Right lobe of liver (tissue), 4 donors: ENCODE results near the gene CENPC.

Experiments used
- POLR2A ChIP-seq: fragments of 450-650 bp; IDR thresholded peaks from one replicate; pipeline ENCODE4 v1.6.1; 2017; ENCODE audit warnings: antibody characterized with exemption, mild to moderate bottlenecking
- TF ChIP-seq, protein P1 (sequence below), 4 donors: fragments of 200-600 bp in 3 of 4; fragments of 450-650 bp in 1 of 4; IDR thresholded peaks; one replicate each; pipeline versions ENCODE4 v1.5.1 to v1.8.0; 2016 to 2022; ENCODE audit warnings: antibody characterized with exemption in 4 of 4, mild to moderate bottlenecking in 2 of 4
- donor health status: DM: no; HTN: no; CAD: no.
- donor health status: DM: no; HTN: no; CAD: no.
- donor health status: DM: no; HTN: yes; CAD: no.

- TF ChIP-seq, protein P1, sequence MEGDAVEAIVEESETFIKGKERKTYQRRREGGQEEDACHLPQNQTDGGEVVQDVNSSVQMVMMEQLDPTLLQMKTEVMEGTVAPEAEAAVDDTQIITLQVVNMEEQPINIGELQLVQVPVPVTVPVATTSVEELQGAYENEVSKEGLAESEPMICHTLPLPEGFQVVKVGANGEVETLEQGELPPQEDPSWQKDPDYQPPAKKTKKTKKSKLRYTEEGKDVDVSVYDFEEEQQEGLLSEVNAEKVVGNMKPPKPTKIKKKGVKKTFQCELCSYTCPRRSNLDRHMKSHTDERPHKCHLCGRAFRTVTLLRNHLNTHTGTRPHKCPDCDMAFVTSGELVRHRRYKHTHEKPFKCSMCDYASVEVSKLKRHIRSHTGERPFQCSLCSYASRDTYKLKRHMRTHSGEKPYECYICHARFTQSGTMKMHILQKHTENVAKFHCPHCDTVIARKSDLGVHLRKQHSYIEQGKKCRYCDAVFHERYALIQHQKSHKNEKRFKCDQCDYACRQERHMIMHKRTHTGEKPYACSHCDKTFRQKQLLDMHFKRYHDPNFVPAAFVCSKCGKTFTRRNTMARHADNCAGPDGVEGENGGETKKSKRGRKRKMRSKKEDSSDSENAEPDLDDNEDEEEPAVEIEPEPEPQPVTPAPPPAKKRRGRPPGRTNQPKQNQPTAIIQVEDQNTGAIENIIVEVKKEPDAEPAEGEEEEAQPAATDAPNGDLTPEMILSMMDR (IDR thresholded peaks at IDR 0.05) = no peak
- TF ChIP-seq POLR2A = no peak
These were observed 98.5 kb downstream of the CENPC start for GRCh38 chr4:67446811-67447210.
